ENCODE measurements around the gene GJD3. TPM values are rescaled to one million over a fixed set of nuclear protein-coding genes. Genes with fewer than 3 reads are reported as not detected.
A peak's percentile ranks its signal among the peaks of the same experiment; 100 is the strongest.

GJD3 gene
- total and polyA plus RNA-seq, 2 experiments from 2014 or later, result 1.4 TPM; not detected in 1

DNA sequence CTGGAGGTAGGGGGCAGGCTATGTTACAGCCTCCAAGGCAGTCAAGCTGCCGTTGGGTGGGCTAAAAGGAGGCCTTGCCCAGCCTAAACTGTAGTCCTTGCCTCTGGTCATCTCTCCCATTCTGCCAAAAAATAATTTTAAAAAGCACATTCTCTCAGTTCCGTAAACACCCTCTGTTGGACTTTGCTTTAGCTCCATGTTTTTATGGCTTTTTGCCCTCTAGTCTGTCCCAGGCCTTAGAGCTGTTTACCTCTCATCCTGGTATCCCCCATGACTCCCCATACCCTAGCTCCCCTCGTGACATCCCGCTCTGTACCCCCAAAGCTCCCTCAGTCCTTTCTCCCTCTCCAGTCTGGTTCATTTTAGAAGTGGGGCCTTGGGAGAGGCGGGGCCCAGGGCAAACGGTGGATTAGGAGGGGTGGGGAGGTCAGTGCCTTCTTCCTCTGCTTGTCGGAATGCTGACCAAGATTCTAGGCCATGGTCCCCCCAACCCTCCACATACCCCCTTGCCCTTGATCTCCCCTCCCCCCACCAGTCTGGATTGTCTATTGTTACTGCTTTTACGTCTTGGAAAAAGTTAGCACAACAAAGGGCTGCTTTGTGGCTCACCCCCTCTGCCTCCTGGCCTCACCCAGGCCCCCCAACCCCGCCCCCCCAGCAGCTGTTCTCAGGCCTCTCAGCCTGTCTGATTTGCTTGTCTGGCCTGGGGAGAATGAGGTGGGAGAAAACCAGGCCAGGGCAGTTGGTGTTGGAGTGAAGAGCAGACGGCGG lies 18.4 kb downstream of the GJD3 start (continued):
- TF ChIP-seq, protein P1, sequence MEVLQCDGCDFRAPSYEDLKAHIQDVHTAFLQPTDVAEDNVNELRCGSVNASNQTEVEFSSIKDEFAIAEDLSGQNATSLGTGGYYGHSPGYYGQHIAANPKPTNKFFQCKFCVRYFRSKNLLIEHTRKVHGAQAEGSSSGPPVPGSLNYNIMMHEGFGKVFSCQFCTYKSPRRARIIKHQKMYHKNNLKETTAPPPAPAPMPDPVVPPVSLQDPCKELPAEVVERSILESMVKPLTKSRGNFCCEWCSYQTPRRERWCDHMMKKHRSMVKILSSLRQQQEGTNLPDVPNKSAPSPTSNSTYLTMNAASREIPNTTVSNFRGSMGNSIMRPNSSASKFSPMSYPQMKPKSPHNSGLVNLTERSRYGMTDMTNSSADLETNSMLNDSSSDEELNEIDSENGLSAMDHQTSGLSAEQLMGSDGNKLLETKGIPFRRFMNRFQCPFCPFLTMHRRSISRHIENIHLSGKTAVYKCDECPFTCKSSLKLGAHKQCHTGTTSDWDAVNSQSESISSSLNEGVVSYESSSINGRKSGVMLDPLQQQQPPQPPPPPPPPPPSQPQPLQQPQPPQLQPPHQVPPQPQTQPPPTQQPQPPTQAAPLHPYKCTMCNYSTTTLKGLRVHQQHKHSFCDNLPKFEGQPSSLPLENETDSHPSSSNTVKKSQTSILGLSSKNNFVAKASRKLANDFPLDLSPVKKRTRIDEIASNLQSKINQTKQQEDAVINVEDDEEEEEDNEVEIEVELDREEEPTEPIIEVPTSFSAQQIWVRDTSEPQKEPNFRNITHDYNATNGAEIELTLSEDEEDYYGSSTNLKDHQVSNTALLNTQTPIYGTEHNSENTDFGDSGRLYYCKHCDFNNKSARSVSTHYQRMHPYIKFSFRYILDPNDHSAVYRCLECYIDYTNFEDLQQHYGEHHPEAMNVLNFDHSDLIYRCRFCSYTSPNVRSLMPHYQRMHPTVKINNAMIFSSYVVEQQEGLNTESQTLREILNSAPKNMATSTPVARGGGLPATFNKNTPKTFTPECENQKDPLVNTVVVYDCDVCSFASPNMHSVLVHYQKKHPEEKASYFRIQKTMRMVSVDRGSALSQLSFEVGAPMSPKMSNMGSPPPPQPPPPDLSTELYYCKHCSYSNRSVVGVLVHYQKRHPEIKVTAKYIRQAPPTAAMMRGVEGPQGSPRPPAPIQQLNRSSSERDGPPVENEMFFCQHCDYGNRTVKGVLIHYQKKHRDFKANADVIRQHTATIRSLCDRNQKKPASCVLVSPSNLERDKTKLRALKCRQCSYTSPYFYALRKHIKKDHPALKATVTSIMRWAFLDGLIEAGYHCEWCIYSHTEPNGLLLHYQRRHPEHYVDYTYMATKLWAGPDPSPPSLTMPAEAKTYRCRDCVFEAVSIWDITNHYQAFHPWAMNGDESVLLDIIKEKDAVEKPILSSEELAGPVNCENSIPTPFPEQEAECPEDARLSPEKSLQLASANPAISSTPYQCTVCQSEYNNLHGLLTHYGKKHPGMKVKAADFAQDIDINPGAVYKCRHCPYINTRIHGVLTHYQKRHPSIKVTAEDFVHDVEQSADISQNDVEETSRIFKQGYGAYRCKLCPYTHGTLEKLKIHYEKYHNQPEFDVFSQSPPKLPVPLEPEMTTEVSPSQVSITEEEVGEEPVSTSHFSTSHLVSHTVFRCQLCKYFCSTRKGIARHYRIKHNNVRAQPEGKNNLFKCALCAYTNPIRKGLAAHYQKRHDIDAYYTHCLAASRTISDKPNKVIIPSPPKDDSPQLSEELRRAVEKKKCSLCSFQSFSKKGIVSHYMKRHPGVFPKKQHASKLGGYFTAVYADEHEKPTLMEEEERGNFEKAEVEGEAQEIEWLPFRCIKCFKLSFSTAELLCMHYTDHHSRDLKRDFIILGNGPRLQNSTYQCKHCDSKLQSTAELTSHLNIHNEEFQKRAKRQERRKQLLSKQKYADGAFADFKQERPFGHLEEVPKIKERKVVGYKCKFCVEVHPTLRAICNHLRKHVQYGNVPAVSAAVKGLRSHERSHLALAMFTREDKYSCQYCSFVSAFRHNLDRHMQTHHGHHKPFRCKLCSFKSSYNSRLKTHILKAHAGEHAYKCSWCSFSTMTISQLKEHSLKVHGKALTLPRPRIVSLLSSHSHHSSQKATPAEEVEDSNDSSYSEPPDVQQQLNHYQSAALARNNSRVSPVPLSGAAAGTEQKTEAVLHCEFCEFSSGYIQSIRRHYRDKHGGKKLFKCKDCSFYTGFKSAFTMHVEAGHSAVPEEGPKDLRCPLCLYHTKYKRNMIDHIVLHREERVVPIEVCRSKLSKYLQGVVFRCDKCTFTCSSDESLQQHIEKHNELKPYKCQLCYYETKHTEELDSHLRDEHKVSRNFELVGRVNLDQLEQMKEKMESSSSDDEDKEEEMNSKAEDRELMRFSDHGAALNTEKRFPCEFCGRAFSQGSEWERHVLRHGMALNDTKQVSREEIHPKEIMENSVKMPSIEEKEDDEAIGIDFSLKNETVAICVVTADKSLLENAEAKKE (CRISPR knock-in tag; IDR thresholded peaks at IDR 0.05), result no peak

DNA sequence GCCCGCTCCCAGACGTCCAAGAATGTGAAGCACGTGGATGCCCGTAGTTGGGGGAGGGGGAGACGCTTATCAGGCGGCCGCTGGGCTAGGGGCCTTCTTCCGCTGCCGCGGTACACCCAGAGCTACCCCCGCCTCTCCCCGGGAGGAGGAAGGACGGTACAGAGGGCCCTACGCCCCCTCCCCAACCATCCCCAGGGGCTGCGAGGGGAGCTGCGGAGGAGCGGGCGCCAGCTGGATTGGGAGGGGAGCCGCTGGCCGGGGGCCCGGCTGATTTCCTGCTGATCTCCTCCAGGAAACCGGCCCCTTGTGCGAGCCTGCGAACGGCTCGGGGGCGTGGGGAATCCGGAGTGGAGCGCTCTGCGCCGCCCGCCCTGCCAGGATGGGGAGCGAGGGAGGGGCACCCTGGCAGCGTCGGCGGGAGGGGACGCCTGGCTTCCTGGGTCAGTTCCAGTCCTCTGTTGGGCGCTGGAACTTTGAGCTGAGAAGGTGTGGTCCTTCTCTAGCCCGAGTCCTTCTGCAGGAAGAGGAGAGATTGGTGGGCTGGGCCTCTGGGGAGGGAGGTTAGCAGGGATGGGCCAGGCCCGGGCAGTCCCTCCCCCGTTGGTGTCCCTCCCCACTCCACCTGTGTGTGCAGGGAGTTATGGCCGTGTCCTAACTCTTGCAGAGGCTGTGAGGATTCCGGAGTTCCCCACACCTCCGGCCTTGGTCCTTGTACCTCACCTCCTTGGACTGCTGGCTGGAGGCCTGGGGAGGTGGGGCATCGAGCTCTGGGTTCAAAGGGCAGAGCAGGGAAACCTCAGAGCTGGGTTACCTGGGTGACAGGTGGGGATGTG lies 19.2 kb downstream of the GJD3 start:
- H4K20me1 ChIP-seq (replicated peaks; ENCODE audit: insufficient read depth), result peaks cover 19% of the 10 kb centered on the region
- H2AFZ ChIP-seq, result peak overlapping the region; percentile 87
- H3F3A ChIP-seq (replicated peaks; ENCODE audit: low read depth), result peaks cover 34% of the 10 kb centered on the region
- ATAC-seq, result peak; percentile 36
- peak overlapping the region; percentile 99 for H3K4me2 ChIP-seq
- 0 out of 2 replicates have a peak overlapping the region, but pooled peaks have one; percentile 55 for H3K27ac ChIP-seq (ENCODE audit: low read depth)
- H3K4me1 ChIP-seq (ENCODE audit: insufficient read depth), result peaks cover 73% of the 10 kb centered on the region
- peak; percentile 97 for DNase-seq (ENCODE audit: low spot score)
- H3K4me1 Mint-ChIP-seq, result peaks cover 76% of the 10 kb centered on the region
- no peaks in the 10 kb centered on the region for H3K36me3 ChIP-seq (ENCODE audit: insufficient read depth)
- no peaks in the 10 kb centered on the region for H3K9me2 ChIP-seq (ENCODE audit: insufficient read depth)
- TF ChIP-seq NANOG (IDR thresholded peaks at IDR 0.05; ENCODE audit: borderline replicate concordance), result no peak
- TF ChIP-seq CREB1 (CRISPR knock-in tag; IDR thresholded peaks at IDR 0.05; ENCODE audit: low read depth), result peak; percentile 37; the same call in 1 of the 2 replicates
- peaks cover 15% of the 10 kb centered on the region for H3K36me3 Mint-ChIP-seq (ENCODE audit: low read depth)
- peaks cover 69% of the 10 kb centered on the region for H3K27me3 Mint-ChIP-seq (ENCODE audit: insufficient read depth, low read depth, poor library complexity)
- peak overlapping the region; percentile 76 for H3K4me3 Mint-ChIP-seq
- no peak overlapping the region for H3K27ac Mint-ChIP-seq
- no peaks in the 10 kb centered on the region for H3K9me3 Mint-ChIP-seq
- peak overlapping the region; percentile 92 for H3K4me3 ChIP-seq
- peaks cover 61% of the 10 kb centered on the region for H3K27me3 ChIP-seq (ENCODE audit: insufficient read depth)
- H3K79me2 ChIP-seq (replicated peaks; ENCODE audit: insufficient read depth), result peaks cover 9% of the 10 kb centered on the region; the same call in 1 of the 2 replicates

Measured in GM23338 (cell line).